OCI-LY1 (cell line): ENCODE data around the gene GUCY1A2.

Source experiments
- CTCF ChIP-seq: fragments of 200-600 bp; sonication (generic), shearing (Covaris generic); IDR thresholded peaks from 2 replicates; pipeline ENCODE4 v1.5.1; 2017; ENCODE audit warnings: mild to moderate bottlenecking, antibody characterized with exemption, low read length, moderate library complexity, mixed read lengths
- EZH2 ChIP-seq: fragments of 200-600 bp; sonication (generic), shearing (Covaris generic); IDR thresholded peaks from 2 replicates; pipeline ENCODE4 v1.8.0; 2017; ENCODE audit warnings: borderline replicate concordance, mixed run types, mild to moderate bottlenecking, antibody characterized with exemption, low read length, moderate library complexity, mixed read lengths

GRCh38 chr11:106961518-106961917 lies 56.8 kb downstream of the GUCY1A2 start:
- TF ChIP-seq EZH2 (no peak), CTCF (no peak)
